Activated naive CD8-positive, alpha-beta T cell treated with anti-CD3 and anti-CD28 coated beads, Interleukin-2, amount 10 ng/mL, durations not matched to agents 7 days and 5 days (primary cell): ENCODE data around the gene GNE. TPM values are rescaled to one million over a fixed set of nuclear protein-coding genes. Genes with fewer than 3 reads are reported as not detected.
A peak's percentile ranks its signal among the peaks of the same experiment; 100 is the strongest.
"Not testable (repeated sequence)": the region's sequence is repeated elsewhere in the genome, so short reads cannot be mapped to it uniquely, and the experiment has no call there.

Source experiments
- ATAC-seq: fragments of 150-1000 bp; cut with Tn5 transposase; one replicate; pipeline ENCODE4 v1.10.0; 2021; ENCODE audit warnings: low read depth, moderate library complexity
- POLR2A ChIA-PET: fragments of 350-600 bp; sonication (Branson Sonifier 250); formaldehyde crosslinking; loops from one replicate; lab custom pipeline; 2021; ENCODE audit warnings: antibody characterized with exemption; lab: Charles Lee
- DNase-seq: peaks from one replicate; pipeline ENCODE4 v3.0.0; 2021
- H3K27ac Mint-ChIP-seq: one replicate; pipeline ENCODE4 v1.8.0; 2022; ENCODE audit warnings: mild to moderate bottlenecking, mixed read lengths
- H3K27me3 Mint-ChIP-seq: one replicate; pipeline ENCODE4 v1.8.0; 2022; ENCODE audit warnings: mild to moderate bottlenecking, moderate library complexity, mixed read lengths
- H3K36me3 Mint-ChIP-seq: one replicate; pipeline ENCODE4 v1.8.0; 2021; ENCODE audit warnings: mild to moderate bottlenecking, mixed read lengths
- H3K4me1 Mint-ChIP-seq: one replicate; pipeline ENCODE4 v1.8.0; 2021; ENCODE audit warnings: mixed read lengths
- H3K4me3 Mint-ChIP-seq: one replicate; pipeline ENCODE4 v1.8.0; 2022; ENCODE audit warnings: mild to moderate bottlenecking, moderate library complexity, mixed read lengths
- H3K9me3 Mint-ChIP-seq: one replicate; pipeline ENCODE4 v1.8.0; 2021; ENCODE audit warnings: mixed read lengths
- total RNA-seq, 2 experiments: library from RNA; stranded (reverse); gene quantifications; one replicate each; pipeline ENCODE4 v1.2.3, GENCODE V29; 2021

Gene GNE, protein sequence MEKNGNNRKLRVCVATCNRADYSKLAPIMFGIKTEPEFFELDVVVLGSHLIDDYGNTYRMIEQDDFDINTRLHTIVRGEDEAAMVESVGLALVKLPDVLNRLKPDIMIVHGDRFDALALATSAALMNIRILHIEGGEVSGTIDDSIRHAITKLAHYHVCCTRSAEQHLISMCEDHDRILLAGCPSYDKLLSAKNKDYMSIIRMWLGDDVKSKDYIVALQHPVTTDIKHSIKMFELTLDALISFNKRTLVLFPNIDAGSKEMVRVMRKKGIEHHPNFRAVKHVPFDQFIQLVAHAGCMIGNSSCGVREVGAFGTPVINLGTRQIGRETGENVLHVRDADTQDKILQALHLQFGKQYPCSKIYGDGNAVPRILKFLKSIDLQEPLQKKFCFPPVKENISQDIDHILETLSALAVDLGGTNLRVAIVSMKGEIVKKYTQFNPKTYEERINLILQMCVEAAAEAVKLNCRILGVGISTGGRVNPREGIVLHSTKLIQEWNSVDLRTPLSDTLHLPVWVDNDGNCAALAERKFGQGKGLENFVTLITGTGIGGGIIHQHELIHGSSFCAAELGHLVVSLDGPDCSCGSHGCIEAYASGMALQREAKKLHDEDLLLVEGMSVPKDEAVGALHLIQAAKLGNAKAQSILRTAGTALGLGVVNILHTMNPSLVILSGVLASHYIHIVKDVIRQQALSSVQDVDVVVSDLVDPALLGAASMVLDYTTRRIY
- total RNA-seq = 10 to 100 TPM; 16.3 to 17.1 TPM

GRCh38 chr9:36258208-36258995, at the start of gene GNE:
GNE (minus strand) TSS chr9:36258448; CDS start chr9:36249355, 9,093 bp downstream.
- ATAC-seq (peak; percentile 83), DNase-seq (peak; percentile 98)
- Mint-ChIP-seq H3K4me3 (peak within 1 kb of the TSS; percentile 97), H3K4me1 (peaks cover 8% of the 10 kb centered on the region), H3K36me3 (no peaks in the 10 kb centered on the region), H3K27ac (peak within 1 kb of the TSS; percentile 94), H3K27me3 (no peaks in the 10 kb centered on the region), H3K9me3 (no peaks in the 10 kb centered on the region)
- POLR2A ChIA-PET = interaction anchor here (0.6 to 2.4 kb wide), 14 partner anchors 10 to 1802 kb away, joined by 3 to 20 read pairs (median 3); partner anchors contain the start of gene CLTA

DNA sequence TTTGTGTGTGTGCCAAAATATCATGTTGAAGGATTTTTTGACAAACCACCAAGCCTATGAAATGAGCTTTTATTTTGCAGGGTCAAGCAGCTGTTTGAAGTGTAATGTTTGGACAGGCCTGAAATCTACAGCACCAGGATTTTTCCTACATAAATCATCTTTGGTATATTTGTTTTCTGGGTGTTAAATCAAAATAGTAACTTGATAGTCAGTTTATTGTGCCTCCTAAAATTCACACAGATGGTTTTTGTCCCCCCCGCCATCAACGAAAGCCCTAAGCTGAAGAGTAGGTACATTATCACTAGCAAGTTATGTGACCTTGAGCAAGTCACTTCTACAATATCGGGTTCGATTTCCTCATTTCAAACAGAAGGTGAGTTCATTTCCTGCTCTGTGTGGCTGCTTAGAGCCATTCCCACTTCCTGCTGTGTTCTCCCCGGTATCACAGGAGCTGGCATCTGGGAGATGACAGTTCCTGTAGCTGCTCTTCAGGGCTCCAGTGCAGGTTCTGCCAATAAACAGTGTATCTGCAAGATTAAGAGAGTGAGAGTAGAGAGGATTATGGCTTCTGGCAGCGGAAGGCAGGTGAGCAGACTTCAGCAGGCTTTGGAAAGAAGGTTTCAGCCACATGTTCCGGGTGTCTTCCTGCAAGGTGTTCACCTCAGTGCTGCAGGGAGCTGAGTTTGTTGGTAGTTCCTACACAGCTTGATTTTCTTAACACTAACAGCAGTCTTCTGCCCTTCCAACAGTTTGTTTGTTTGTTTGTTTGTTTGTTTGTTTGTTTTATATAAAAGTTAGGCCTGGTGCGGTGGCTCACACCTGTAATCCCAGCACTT, 48.4 kb upstream of the GNE start:
- Mint-ChIP-seq H3K27me3 (no peaks in the 10 kb centered on the region), H3K36me3 (peaks cover 3% of the 10 kb centered on the region), H3K9me3 (no peaks in the 10 kb centered on the region), H3K4me1 (peaks cover 14% of the 10 kb centered on the region), H3K4me3 (peak overlapping the region; percentile 70), H3K27ac (peak overlapping the region; percentile 83)
- peak; percentile 74 for ATAC-seq
- DNase-seq = no peak
- POLR2A ChIA-PET = interaction anchor here (0.6 to 1.4 kb wide), 3 partner anchors 22 to 205 kb away, joined by 3 to 7 read pairs (median 3); partner anchors contain the start of gene GNE

DNA sequence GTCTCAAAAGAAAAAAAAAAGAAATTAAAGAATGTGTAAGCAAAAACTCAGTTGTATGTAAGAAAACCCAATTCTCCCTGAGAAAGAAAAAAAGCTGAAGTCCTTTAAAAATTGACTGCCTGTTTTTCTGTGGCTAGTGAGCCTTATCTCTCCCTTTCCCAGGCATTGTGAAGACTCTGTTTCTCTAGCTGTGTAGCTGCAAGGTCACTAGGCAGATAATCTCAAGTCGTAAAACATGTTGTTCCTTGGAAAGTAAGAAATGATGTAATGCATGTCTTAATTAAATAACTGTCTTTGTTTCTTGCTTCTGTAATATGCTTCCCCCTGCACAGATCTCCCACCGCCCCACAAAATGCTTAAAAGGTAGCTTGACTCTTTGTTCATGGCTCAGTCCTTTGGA, 46.1 kb upstream of the GNE start:
- H3K27ac Mint-ChIP-seq = not testable (repeated sequence)

GRCh38 chr9:36301227-36301626, 43.0 kb upstream of the GNE start:
- H3K27me3 Mint-ChIP-seq = no peaks in the 10 kb centered on the region
- peaks cover 2% of the 10 kb centered on the region for H3K4me1 Mint-ChIP-seq

More for the DNA sequence above, 46.1 kb upstream of the GNE start:
- H3K4me3 Mint-ChIP-seq, POLR2A ChIA-PET, H3K9me3 Mint-ChIP-seq, H3K36me3 Mint-ChIP-seq, ATAC-seq, H3K27me3 Mint-ChIP-seq, DNase-seq: not testable (repeated sequence)
- H3K4me1 Mint-ChIP-seq = peaks cover 13% of the 10 kb centered on the region

DNA sequence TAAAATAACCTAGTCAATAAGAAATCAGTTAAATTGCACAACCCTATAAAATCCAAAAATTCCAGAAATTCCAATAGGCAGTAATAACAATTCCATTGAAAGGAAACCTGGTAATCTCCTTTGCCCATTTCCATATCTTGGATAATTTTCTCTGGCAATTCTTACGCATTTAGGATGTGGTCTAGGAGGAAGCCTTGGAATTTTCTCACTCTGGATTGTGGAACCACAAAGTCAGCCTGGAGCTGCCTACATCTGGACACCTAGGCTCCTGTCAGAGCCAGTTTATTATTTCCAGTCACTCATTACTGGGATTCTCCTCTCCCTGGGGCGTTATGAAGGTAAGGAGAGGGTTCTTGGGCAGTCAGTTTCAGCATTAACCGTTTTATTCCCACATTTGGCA, 40.3 kb upstream of the GNE start:
- Mint-ChIP-seq H3K27ac (no peak overlapping the region), H3K27me3 (no peaks in the 10 kb centered on the region), H3K36me3 (peaks cover 4% of the 10 kb centered on the region), H3K4me1 (no peaks in the 10 kb centered on the region), H3K4me3 (no peak overlapping the region), H3K9me3 (no peaks in the 10 kb centered on the region)
- POLR2A ChIA-PET = no interaction called here
- DNase-seq = no peak
- no peak for ATAC-seq

More at GRCh38 chr9:36301227-36301626, 43.0 kb upstream of the GNE start:
- DNase-seq (no peak), ATAC-seq (no peak)
- H3K9me3 Mint-ChIP-seq = no peaks in the 10 kb centered on the region
- H3K4me3 Mint-ChIP-seq = no peak overlapping the region
- no peak overlapping the region for H3K27ac Mint-ChIP-seq
- POLR2A ChIA-PET = no interaction called here
- H3K36me3 Mint-ChIP-seq = no peaks in the 10 kb centered on the region

DNA sequence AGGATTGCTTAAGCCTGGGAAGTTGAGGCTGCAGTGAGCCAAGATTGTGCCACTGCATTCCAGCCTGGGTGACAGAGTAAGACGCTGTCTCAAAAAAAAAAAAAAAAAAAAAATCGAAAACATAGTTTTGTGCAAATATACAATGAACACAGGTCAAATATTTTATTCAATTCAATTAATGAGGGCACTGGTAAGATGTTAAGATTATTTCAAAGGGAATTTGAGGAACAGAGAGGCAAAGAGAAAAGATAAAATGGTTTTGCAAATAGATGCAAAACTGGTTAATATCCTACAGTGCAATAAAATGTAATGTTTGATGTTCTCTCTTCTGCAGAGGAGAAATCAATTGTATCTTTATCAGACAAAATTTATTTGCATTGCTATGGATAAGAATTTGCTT, 39.5 kb upstream of the GNE start:
- POLR2A ChIA-PET = no interaction called here
- no peak for DNase-seq
- peaks cover 4% of the 10 kb centered on the region for H3K36me3 Mint-ChIP-seq

DNA sequence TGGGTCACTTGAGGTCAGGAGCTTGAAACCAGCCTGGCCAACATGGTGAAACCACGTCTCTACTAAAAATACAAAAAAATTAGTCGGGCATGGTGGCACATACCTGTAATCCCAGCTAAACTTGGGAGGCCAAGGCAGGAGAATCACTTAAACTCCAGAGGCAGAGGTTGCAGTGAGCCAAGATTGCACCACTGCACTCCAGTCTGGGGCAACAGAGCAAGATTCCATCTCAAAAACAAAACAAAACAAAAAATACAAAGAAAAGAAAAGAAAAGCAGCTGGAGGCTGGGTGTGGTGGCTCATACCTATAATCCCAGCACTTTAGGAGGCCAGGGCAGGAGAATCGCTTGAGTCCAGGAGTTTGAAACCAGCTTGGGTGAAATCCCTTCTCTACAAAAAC, 36.7 kb upstream of the GNE start:
- POLR2A ChIA-PET, H3K27ac Mint-ChIP-seq, H3K4me1 Mint-ChIP-seq, H3K36me3 Mint-ChIP-seq, H3K4me3 Mint-ChIP-seq, ATAC-seq, H3K9me3 Mint-ChIP-seq, H3K27me3 Mint-ChIP-seq, DNase-seq: not testable (repeated sequence)

More for the DNA sequence above, 39.5 kb upstream of the GNE start:
- no peak overlapping the region for H3K27ac Mint-ChIP-seq
- H3K4me3 Mint-ChIP-seq = no peak overlapping the region
- no peaks in the 10 kb centered on the region for H3K4me1 Mint-ChIP-seq
- H3K9me3 Mint-ChIP-seq = no peaks in the 10 kb centered on the region
- H3K27me3 Mint-ChIP-seq = no peaks in the 10 kb centered on the region
- ATAC-seq = no peak

- Mint-ChIP-seq H3K36me3 (peaks cover 4% of the 10 kb centered on the region), H3K27me3 (no peaks in the 10 kb centered on the region), H3K4me3 (no peak overlapping the region), H3K4me1 (no peaks in the 10 kb centered on the region), H3K27ac (no peak overlapping the region), H3K9me3 (no peaks in the 10 kb centered on the region)
- DNase-seq = no peak
- POLR2A ChIA-PET = interaction anchor here (0.6 kb wide), 1 partner anchor 20 kb away, joined by 3 read pairs; no protein-coding TSS in a partner anchor
- ATAC-seq = no peak
Measured at GRCh38 chr9:36293918-36294317, 35.7 kb upstream of the GNE start.

DNA sequence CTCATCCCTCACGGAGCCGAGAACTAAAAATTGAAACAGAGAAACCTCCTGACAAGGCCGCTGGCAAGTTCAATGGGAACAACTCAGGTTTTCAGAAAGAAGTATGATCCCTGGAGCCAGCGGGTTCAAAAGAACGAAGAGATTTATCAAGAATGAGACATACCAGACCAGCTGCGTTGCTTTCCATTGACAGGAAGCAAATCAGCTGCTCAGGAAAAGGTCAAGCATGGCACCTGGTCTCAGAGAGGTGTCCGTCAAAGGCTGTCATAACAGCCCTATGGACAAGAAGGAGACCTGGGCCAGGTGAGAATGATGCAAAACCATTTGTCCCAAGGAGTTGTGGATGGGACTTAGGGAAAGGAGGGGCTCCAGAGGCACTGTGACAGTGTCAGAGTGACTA, 34.9 kb upstream of the GNE start:
- Mint-ChIP-seq H3K27ac (no peak overlapping the region), H3K36me3 (peaks cover 4% of the 10 kb centered on the region), H3K27me3 (no peaks in the 10 kb centered on the region), H3K4me3 (no peak overlapping the region), H3K9me3 (no peaks in the 10 kb centered on the region), H3K4me1 (peaks cover 2% of the 10 kb centered on the region)
- no peak for ATAC-seq
- POLR2A ChIA-PET = no interaction called here
- DNase-seq = no peak

- no peak for ATAC-seq
- no peak for DNase-seq
- POLR2A ChIA-PET = no interaction called here
- Mint-ChIP-seq H3K27ac (no peak overlapping the region), H3K36me3 (peaks cover 4% of the 10 kb centered on the region), H3K27me3 (no peaks in the 10 kb centered on the region), H3K4me3 (no peak overlapping the region), H3K4me1 (peaks cover 3% of the 10 kb centered on the region), H3K9me3 (no peaks in the 10 kb centered on the region)
Measured at GRCh38 chr9:36292641-36293040, 34.4 kb upstream of the GNE start.

DNA sequence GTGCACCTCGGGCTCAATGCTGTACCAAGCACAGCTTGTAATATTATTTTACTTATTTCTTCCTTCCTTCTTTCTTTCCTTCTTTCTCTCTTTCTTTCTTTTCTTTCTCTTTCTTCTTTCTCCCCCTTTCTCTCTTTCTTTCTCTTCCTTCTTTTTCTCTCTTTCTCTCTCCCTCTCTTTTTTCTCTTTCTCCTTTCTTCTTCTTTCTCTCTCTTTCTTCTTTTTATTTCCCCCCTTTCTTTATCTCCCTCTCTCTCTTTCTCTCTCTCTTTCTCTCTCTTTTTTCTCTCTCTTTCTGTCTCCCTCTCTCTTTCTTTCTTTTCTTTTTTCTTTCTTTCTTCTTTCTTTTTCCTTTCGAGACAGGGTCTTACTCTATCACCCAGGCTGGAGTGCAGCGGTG, 32.7 kb upstream of the GNE start:
- POLR2A ChIA-PET = no interaction called here
- Mint-ChIP-seq H3K36me3 (peaks cover 4% of the 10 kb centered on the region), H3K27me3 (no peaks in the 10 kb centered on the region), H3K4me3 (no peak overlapping the region), H3K9me3 (no peaks in the 10 kb centered on the region), H3K4me1 (peaks cover 3% of the 10 kb centered on the region), H3K27ac (no peak overlapping the region)
- no peak for DNase-seq
- no peak for ATAC-seq

- DNase-seq = no peak
- peaks cover 4% of the 10 kb centered on the region for H3K36me3 Mint-ChIP-seq
- H3K4me1 Mint-ChIP-seq = peaks cover 3% of the 10 kb centered on the region
- no peak for ATAC-seq
- no peak overlapping the region for H3K27ac Mint-ChIP-seq
- no peaks in the 10 kb centered on the region for H3K27me3 Mint-ChIP-seq
- H3K4me3 Mint-ChIP-seq = no peak overlapping the region
- POLR2A ChIA-PET = no interaction called here
- no peaks in the 10 kb centered on the region for H3K9me3 Mint-ChIP-seq
Measured at GRCh38 chr9:36289836-36290435, 31.7 kb upstream of the GNE start.
